WTC11 (cell line): ENCODE data around the gene DESI2. TPM values are rescaled to one million over a fixed set of nuclear protein-coding genes. Genes with fewer than 3 reads are reported as not detected.

Experiments
- ATAC-seq: fragments of 200-7000 bp; cut with Tn5 transposase; 2 replicates; pipeline ENCODE4 v1.10.0; 2021; ENCODE audit warnings: mild to moderate bottlenecking, moderate library complexity
- CTCF ChIA-PET: fragments of 300-600 bp; sonication (Branson Sonifier 250); formaldehyde crosslinking; loops from one replicate; lab custom pipeline; 2021; ENCODE audit warnings: antibody characterized with exemption; lab: Charles Lee
- POLR2A ChIA-PET: fragments of 350-600 bp; sonication (Branson Sonifier 250); formaldehyde crosslinking; loops from one replicate; lab custom pipeline; 2021; ENCODE audit warnings: antibody characterized with exemption; lab: Charles Lee
- DNase-seq: peaks from one replicate; pipeline ENCODE4 v3.0.0; 2021; ENCODE audit warnings: low spot score
- H3K27ac Mint-ChIP-seq: 2 replicates; pipeline ENCODE4 v1.8.0; 2021; ENCODE audit warnings: mixed read lengths
- H3K27me3 Mint-ChIP-seq: 2 replicates; pipeline ENCODE4 v1.8.0; 2021; ENCODE audit warnings: low read depth, mild to moderate bottlenecking, moderate library complexity, mixed read lengths
- H3K36me3 Mint-ChIP-seq: 2 replicates; pipeline ENCODE4 v1.8.0; 2021; ENCODE audit warnings: mixed read lengths
- H3K4me1 Mint-ChIP-seq: 2 replicates; pipeline ENCODE4 v1.8.0; 2022; ENCODE audit warnings: mixed read lengths
- H3K4me3 Mint-ChIP-seq: 2 replicates; pipeline ENCODE4 v1.8.0; 2021; ENCODE audit warnings: mild to moderate bottlenecking, moderate library complexity, mixed read lengths
- H3K9me3 Mint-ChIP-seq: 2 replicates; pipeline ENCODE4 v1.8.0; 2021; ENCODE audit warnings: mixed read lengths
- ESRRA ChIP-seq: sonication (generic); formaldehyde crosslinking; IDR thresholded peaks from 2 replicates; pipeline ENCODE4 v1.8.1; 2022; ENCODE audit warnings: mild to moderate bottlenecking, missing genetic modification reagents, borderline replicate concordance
- FOXP1 ChIP-seq: sonication (generic); formaldehyde crosslinking; IDR thresholded peaks from 2 replicates; pipeline ENCODE4 v1.8.0; 2022; ENCODE audit warnings: missing genetic modification reagents, mild to moderate bottlenecking, moderate library complexity, borderline replicate concordance
- GTF2I ChIP-seq: fragments of 250-450 bp; sonication (Bioruptor Pico); conservative IDR thresholded peaks from 2 replicates; pipeline ENCODE4 v1.4.0; 2021; ENCODE audit warnings: mild to moderate bottlenecking
- IRF2 ChIP-seq: sonication (generic); formaldehyde crosslinking; IDR thresholded peaks from 2 replicates; pipeline ENCODE4 v1.8.0; 2022; ENCODE audit warnings: low read depth, missing genetic modification reagents, borderline replicate concordance
- MYBL2 ChIP-seq: sonication (generic); formaldehyde crosslinking; IDR thresholded peaks from 2 replicates; pipeline ENCODE4 v1.8.1; 2023; ENCODE audit warnings: mild to moderate bottlenecking, moderate library complexity, missing genetic modification reagents
- SMAD3 ChIP-seq: sonication (generic); formaldehyde crosslinking; IDR thresholded peaks from 2 replicates; pipeline ENCODE4 v1.8.0; 2022; ENCODE audit warnings: missing genetic modification reagents, mild to moderate bottlenecking, borderline replicate concordance
- SMAD4 ChIP-seq: sonication (generic); formaldehyde crosslinking; IDR thresholded peaks from 2 replicates; pipeline ENCODE4 v1.8.0; 2022; ENCODE audit warnings: mild to moderate bottlenecking, missing genetic modification reagents
- ZBTB21 ChIP-seq: sonication (generic); formaldehyde crosslinking; IDR thresholded peaks from 2 replicates; pipeline ENCODE4 v1.8.1; 2023; ENCODE audit warnings: mild to moderate bottlenecking, missing genetic modification reagents, borderline replicate concordance
- ZNF317 ChIP-seq: sonication (generic); formaldehyde crosslinking; IDR thresholded peaks from 2 replicates; pipeline ENCODE4 v1.8.1; 2023; ENCODE audit warnings: low read depth, mild to moderate bottlenecking, moderate library complexity, missing genetic modification reagents, borderline replicate concordance
- ZNF416 ChIP-seq: fragments of 250-450 bp; sonication (Bioruptor Pico); IDR thresholded peaks from 2 replicates; pipeline ENCODE4 v1.9.0; 2021; ENCODE audit warnings: mild to moderate bottlenecking, inconsistent platforms
- ZNF671 ChIP-seq: fragments of 250-450 bp; sonication (Bioruptor Pico); IDR thresholded peaks from 2 replicates; pipeline ENCODE4 v1.8.0; 2021; ENCODE audit warnings: mild to moderate bottlenecking
- total RNA-seq: library from RNA; stranded (reverse); gene quantifications from 3 replicates; pipeline ENCODE4 v1.2.3, GENCODE V29; 2021
- TF ChIP-seq, protein P1 (sequence below): sonication (generic); formaldehyde crosslinking; IDR thresholded peaks from 2 replicates; pipeline ENCODE4 v1.8.1; 2023; ENCODE audit warnings: mild to moderate bottlenecking, moderate library complexity, missing genetic modification reagents
- TF ChIP-seq, protein P2 (sequence below): sonication (generic); formaldehyde crosslinking; IDR thresholded peaks from 2 replicates; pipeline ENCODE4 v1.8.1; 2023; ENCODE audit warnings: mild to moderate bottlenecking, missing genetic modification reagents, moderate library complexity
- TF ChIP-seq, protein P3 (sequence below): fragments of 250-450 bp; sonication (Bioruptor Pico); conservative IDR thresholded peaks from 2 replicates; pipeline ENCODE4 v1.9.0; 2021; ENCODE audit warnings: mild to moderate bottlenecking
- TF ChIP-seq, protein P4 (sequence below): sonication (generic); formaldehyde crosslinking; IDR thresholded peaks from 2 replicates; pipeline ENCODE4 v1.8.0; 2022; ENCODE audit warnings: mild to moderate bottlenecking, missing genetic modification reagents
- TF ChIP-seq, protein P5 (sequence below): sonication (generic); formaldehyde crosslinking; IDR thresholded peaks from 2 replicates; pipeline ENCODE4 v1.8.0; 2022; ENCODE audit warnings: mild to moderate bottlenecking, missing genetic modification reagents
- TF ChIP-seq, protein P6 (sequence below): sonication (generic); formaldehyde crosslinking; IDR thresholded peaks from 2 replicates; pipeline ENCODE4 v1.8.1; 2023; ENCODE audit warnings: mild to moderate bottlenecking, missing genetic modification reagents, moderate library complexity
- TF ChIP-seq, protein P7 (sequence below): sonication (generic); formaldehyde crosslinking; IDR thresholded peaks from 2 replicates; pipeline ENCODE4 v1.8.1; 2022; ENCODE audit warnings: low read depth, missing genetic modification reagents, borderline replicate concordance

The DESI2 gene
- total RNA-seq, 1 experiment from 2014 or later: 108 TPM

DNA sequence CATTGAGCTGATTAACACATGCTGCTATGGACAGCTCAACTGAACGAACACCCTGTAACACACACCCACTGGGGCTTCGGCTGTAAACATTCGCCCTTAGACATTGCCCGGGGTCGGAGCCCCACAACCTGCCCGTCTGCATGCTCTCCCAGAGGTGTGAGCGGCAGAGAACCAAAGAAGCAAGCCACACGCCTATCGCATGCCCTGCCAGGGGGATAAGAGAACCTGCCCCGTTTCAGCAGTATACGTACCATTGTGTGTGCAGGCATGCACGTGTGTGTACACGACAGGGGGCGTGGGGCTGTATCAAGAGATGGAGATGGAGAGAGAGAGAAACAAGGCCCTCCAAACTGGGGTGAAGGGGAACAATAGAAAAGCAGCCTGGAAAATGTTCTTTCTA lies 9.9 kb upstream of the DESI2 start:
- CTCF ChIA-PET: no interaction called here
- POLR2A ChIA-PET: interaction anchor here (0.6 kb wide), 1 partner anchor 9 kb away, joined by 3 read pairs; no protein-coding TSS in a partner anchor
- H3K27me3 Mint-ChIP-seq: peaks cover 6% of the 10 kb centered on the region; the same call in 1 of the 2 replicates
- H3K36me3 Mint-ChIP-seq: peaks cover 23% of the 10 kb centered on the region
- DNase-seq (no peak), ATAC-seq (no peak)
- H3K4me1 Mint-ChIP-seq: peaks cover 9% of the 10 kb centered on the region
- no peak overlapping the region for H3K27ac Mint-ChIP-seq
- H3K4me3 Mint-ChIP-seq: no peak overlapping the region
- TF ChIP-seq, protein P1, sequence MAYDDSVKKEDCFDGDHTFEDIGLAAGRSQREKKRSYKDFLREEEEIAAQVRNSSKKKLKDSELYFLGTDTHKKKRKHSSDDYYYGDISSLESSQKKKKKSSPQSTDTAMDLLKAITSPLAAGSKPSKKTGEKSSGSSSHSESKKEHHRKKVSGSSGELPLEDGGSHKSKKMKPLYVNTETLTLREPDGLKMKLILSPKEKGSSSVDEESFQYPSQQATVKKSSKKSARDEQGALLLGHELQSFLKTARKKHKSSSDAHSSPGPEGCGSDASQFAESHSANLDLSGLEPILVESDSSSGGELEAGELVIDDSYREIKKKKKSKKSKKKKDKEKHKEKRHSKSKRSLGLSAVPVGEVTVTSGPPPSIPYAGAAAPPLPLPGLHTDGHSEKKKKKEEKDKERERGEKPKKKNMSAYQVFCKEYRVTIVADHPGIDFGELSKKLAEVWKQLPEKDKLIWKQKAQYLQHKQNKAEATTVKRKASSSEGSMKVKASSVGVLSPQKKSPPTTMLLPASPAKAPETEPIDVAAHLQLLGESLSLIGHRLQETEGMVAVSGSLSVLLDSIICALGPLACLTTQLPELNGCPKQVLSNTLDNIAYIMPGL (CRISPR knock-in tag): no peak
- TF ChIP-seq ZNF416 (CRISPR knock-in tag): no peak
- TF ChIP-seq ZNF671 (CRISPR knock-in tag): no peak
- no peak for TF ChIP-seq IRF2
- TF ChIP-seq SMAD3: no peak
- no peak for TF ChIP-seq MYBL2 (CRISPR knock-in tag)
- TF ChIP-seq, protein P2, sequence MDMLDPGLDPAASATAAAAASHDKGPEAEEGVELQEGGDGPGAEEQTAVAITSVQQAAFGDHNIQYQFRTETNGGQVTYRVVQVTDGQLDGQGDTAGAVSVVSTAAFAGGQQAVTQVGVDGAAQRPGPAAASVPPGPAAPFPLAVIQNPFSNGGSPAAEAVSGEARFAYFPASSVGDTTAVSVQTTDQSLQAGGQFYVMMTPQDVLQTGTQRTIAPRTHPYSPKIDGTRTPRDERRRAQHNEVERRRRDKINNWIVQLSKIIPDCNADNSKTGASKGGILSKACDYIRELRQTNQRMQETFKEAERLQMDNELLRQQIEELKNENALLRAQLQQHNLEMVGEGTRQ: no peak
- TF ChIP-seq, protein P3, sequence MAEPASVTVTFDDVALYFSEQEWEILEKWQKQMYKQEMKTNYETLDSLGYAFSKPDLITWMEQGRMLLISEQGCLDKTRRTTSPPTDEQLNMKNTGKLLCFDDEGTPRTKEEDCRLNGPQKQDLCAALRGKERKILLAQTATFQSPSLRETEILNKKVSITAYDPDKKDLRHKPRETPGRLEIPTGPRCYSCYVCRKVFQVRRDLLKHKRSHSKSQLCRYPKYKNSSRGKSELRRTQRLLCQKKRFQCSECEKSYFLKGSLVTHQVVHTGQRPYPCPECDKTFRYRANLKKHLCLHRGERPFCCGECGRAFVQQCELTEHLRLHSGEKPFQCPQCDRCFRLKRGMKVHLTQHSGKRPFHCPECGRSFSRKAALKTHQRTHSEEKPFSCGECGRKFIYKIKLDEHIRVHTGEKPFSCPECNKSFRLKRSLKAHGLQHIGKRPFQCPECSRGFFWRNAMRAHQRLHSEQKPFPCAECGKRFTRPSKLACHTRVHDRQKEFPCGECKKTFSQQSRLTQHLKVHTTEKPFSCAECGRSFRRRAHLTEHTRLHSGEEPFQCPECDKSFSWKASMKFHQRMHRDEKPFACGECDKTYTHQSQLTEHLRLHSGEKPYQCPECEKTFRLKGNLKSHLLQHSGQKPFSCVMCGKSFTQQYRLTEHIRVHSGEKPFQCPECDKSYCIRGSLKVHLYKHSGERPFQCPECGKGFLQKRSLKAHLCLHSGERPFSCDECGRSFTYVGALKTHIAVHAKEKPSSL (CRISPR knock-in tag): no peak
- no peak for TF ChIP-seq ZNF317 (CRISPR knock-in tag)
- no peak for TF ChIP-seq SMAD4 (CRISPR knock-in tag)
- TF ChIP-seq FOXP1 (CRISPR knock-in tag): no peak
- TF ChIP-seq, protein P4, sequence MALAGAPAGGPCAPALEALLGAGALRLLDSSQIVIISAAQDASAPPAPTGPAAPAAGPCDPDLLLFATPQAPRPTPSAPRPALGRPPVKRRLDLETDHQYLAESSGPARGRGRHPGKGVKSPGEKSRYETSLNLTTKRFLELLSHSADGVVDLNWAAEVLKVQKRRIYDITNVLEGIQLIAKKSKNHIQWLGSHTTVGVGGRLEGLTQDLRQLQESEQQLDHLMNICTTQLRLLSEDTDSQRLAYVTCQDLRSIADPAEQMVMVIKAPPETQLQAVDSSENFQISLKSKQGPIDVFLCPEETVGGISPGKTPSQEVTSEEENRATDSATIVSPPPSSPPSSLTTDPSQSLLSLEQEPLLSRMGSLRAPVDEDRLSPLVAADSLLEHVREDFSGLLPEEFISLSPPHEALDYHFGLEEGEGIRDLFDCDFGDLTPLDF (CRISPR knock-in tag): no peak
- TF ChIP-seq, protein P5, sequence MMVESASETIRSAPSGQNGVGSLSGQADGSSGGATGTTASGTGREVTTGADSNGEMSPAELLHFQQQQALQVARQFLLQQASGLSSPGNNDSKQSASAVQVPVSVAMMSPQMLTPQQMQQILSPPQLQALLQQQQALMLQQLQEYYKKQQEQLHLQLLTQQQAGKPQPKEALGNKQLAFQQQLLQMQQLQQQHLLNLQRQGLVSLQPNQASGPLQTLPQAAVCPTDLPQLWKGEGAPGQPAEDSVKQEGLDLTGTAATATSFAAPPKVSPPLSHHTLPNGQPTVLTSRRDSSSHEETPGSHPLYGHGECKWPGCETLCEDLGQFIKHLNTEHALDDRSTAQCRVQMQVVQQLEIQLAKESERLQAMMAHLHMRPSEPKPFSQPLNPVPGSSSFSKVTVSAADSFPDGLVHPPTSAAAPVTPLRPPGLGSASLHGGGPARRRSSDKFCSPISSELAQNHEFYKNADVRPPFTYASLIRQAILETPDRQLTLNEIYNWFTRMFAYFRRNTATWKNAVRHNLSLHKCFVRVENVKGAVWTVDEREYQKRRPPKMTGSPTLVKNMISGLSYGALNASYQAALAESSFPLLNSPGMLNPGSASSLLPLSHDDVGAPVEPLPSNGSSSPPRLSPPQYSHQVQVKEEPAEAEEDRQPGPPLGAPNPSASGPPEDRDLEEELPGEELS (CRISPR knock-in tag): no peak
- TF ChIP-seq, protein P6, sequence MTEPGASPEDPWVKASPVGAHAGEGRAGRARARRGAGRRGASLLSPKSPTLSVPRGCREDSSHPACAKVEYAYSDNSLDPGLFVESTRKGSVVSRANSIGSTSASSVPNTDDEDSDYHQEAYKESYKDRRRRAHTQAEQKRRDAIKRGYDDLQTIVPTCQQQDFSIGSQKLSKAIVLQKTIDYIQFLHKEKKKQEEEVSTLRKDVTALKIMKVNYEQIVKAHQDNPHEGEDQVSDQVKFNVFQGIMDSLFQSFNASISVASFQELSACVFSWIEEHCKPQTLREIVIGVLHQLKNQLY (CRISPR knock-in tag): no peak
- TF ChIP-seq, protein P7, sequence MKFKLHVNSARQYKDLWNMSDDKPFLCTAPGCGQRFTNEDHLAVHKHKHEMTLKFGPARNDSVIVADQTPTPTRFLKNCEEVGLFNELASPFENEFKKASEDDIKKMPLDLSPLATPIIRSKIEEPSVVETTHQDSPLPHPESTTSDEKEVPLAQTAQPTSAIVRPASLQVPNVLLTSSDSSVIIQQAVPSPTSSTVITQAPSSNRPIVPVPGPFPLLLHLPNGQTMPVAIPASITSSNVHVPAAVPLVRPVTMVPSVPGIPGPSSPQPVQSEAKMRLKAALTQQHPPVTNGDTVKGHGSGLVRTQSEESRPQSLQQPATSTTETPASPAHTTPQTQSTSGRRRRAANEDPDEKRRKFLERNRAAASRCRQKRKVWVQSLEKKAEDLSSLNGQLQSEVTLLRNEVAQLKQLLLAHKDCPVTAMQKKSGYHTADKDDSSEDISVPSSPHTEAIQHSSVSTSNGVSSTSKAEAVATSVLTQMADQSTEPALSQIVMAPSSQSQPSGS (CRISPR knock-in tag): no peak
- TF ChIP-seq GTF2I: no peak
- no peak for TF ChIP-seq ZBTB21 (CRISPR knock-in tag)
- no peak for TF ChIP-seq ESRRA (CRISPR knock-in tag)
- peaks cover 33% of the 10 kb centered on the region for H3K9me3 Mint-ChIP-seq
